H1 (cell line): Measurements from ENCODE around the gene WASHC4. TPM values are rescaled to one million over a fixed set of nuclear protein-coding genes. Genes with fewer than 3 reads are reported as not detected.

Experiments used
- CTCF ChIA-PET: fragments of 300-600 bp; sonication (Branson Sonifier 250); formaldehyde crosslinking; loops from one replicate; lab custom pipeline; 2021; ENCODE audit not compliant: partially characterized antibody; lab: Charles Lee
- POLR2A ChIA-PET: fragments of 300-600 bp; sonication (Branson Sonifier 250); formaldehyde crosslinking; loops from one replicate; lab custom pipeline; 2021; ENCODE audit warnings: inconsistent platforms; ENCODE audit not compliant: partially characterized antibody; lab: Charles Lee
- DNase-seq, 2 experiments: peaks; one replicate each; pipeline versions ENCODE4 v3.0.0 to v3.0.0-alpha.2; 2010 to 2022; ENCODE audit warnings: low spot score in 2 of 2, low read depth in 1 of 2, mixed read lengths in 1 of 2
- FAIRE-seq: peaks from 2 replicates; lab custom pipeline; 2011; peaks lifted over from hg19 to GRCh38; lab: Jason Lieb, UNC
- H2AFZ ChIP-seq: 2 replicates; pipeline ENCODE4 v1.8.1; 2012; ENCODE audit warnings: low read length, inconsistent platforms
- H2AK5ac ChIP-seq: 2 replicates; pipeline ENCODE4 v1.6.1; 2013; ENCODE audit warnings: low read depth, low read length
- H2BK120ac ChIP-seq: replicated peaks from 2 replicates; pipeline ENCODE3; 2013; ENCODE audit warnings: low read depth, low read length, inconsistent platforms
- H2BK12ac ChIP-seq: 2 replicates; pipeline ENCODE4 v1.6.1; 2013; ENCODE audit warnings: low read depth, low read length
- H2BK15ac ChIP-seq: 2 replicates; pipeline ENCODE4 v1.6.1; 2013; ENCODE audit warnings: low read length
- H2BK20ac ChIP-seq: 2 replicates; pipeline ENCODE4 v1.6.1; 2013; ENCODE audit warnings: low read length
- H2BK5ac ChIP-seq: 2 replicates; pipeline ENCODE4 v1.6.1; 2013; ENCODE audit warnings: low read depth, low read length
- H3K14ac ChIP-seq: 2 replicates; pipeline ENCODE4 v1.6.1; 2013; ENCODE audit warnings: inconsistent platforms; ENCODE audit not compliant: insufficient read length
- H3K18ac ChIP-seq: 2 replicates; pipeline ENCODE4 v1.6.1; 2013; ENCODE audit warnings: low read length; ENCODE audit errors: extremely low read depth
- H3K23ac ChIP-seq: 2 replicates; pipeline ENCODE4 v1.6.1; 2013; ENCODE audit warnings: inconsistent platforms; ENCODE audit not compliant: insufficient read length
- H3K23me2 ChIP-seq: 2 replicates; pipeline ENCODE4 v1.6.1; 2013; ENCODE audit warnings: low read depth, low read length
- H3K27ac ChIP-seq: 2 replicates; pipeline ENCODE4 v1.6.1; 2011; ENCODE audit warnings: low read depth, low read length, inconsistent platforms
- H3K27me3 ChIP-seq, 4 experiments: replicated peaks in 1 of 4; 1 replicate in 1 of 4; 2 replicates in 3 of 4; pipeline versions ENCODE4 v1.6.1 to v1.8.1; 2011 to 2013; ENCODE audit warnings: low read length in 3 of 4, mild to moderate bottlenecking in 3 of 4, inconsistent platforms in 2 of 4, mixed read lengths in 2 of 4, moderate library complexity in 1 of 4; ENCODE audit not compliant: control insufficient read depth in 3 of 4, insufficient read depth in 3 of 4; ENCODE audit errors: extremely low read depth in 1 of 4
- H3K36me3 ChIP-seq, 4 experiments: 2 replicates each; pipeline versions ENCODE4 v1.6.1 to v1.8.1; 2011 to 2013; ENCODE audit warnings: mild to moderate bottlenecking in 4 of 4, low read length in 3 of 4, moderate library complexity in 2 of 4, control low read depth in 1 of 4, inconsistent platforms in 1 of 4; ENCODE audit not compliant: insufficient read depth in 4 of 4, control insufficient read depth in 2 of 4
- H3K4ac ChIP-seq: replicated peaks from 2 replicates; pipeline ENCODE3; 2013; ENCODE audit warnings: low read length, low read depth, mixed read lengths, inconsistent platforms; ENCODE audit not compliant: insufficient read length
- H3K4me1 ChIP-seq, 4 experiments: replicated peaks in 1 of 4; 1 replicate in 1 of 4; 2 replicates in 3 of 4; pipeline versions ENCODE4 v1.6.1 to v1.8.1; 2011 to 2013; ENCODE audit warnings: low read length in 3 of 4, inconsistent platforms in 2 of 4, mixed read lengths in 1 of 4; ENCODE audit not compliant: insufficient read depth in 4 of 4, control insufficient read depth in 3 of 4
- H3K4me2 ChIP-seq, 2 experiments: 2 replicates each; pipeline versions ENCODE4 v1.6.1 to v1.8.1; 2011 to 2013; ENCODE audit warnings: low read depth in 2 of 2, low read length in 2 of 2, control low read depth in 1 of 2, inconsistent platforms in 1 of 2, mild to moderate bottlenecking in 1 of 2; ENCODE audit not compliant: insufficient read depth in 1 of 2
- H3K4me3 ChIP-seq, 4 experiments: fragments of 200-600, 300-600 bp in 1 of 4; sonication (generic), shearing (Covaris generic), sonication (Bioruptor Twin) in 1 of 4; 2 replicates each; pipeline versions ENCODE4 v1.5.1 to v1.8.1; 2011 to 2016; ENCODE audit warnings: low read length in 4 of 4, low read depth in 3 of 4, control low read depth in 2 of 4, inconsistent platforms in 2 of 4, mild to moderate bottlenecking in 2 of 4, mixed read lengths in 1 of 4, moderate library complexity in 1 of 4; ENCODE audit not compliant: insufficient read depth in 2 of 4; ENCODE audit errors: extremely low read depth in 1 of 4
- H3K56ac ChIP-seq: replicated peaks from 2 replicates; pipeline ENCODE3; 2013; ENCODE audit warnings: low read depth, mild to moderate bottlenecking, mixed read lengths, low read length, inconsistent platforms; ENCODE audit not compliant: insufficient read length
- H3K79me1 ChIP-seq: 2 replicates; pipeline ENCODE4 v1.6.1; 2013; ENCODE audit warnings: low read depth, low read length, control low read depth
- H3K79me2 ChIP-seq, 2 experiments: 2 replicates each; pipeline versions ENCODE4 v1.6.1 to v1.8.1; 2012 to 2013; ENCODE audit warnings: low read length in 2 of 2, mild to moderate bottlenecking in 2 of 2, inconsistent platforms in 1 of 2; ENCODE audit not compliant: insufficient read depth in 2 of 2, control insufficient read depth in 1 of 2
- H3K9ac ChIP-seq, 4 experiments: replicated peaks in 1 of 4; 1 replicate in 1 of 4; 2 replicates in 3 of 4; pipeline versions ENCODE4 v1.6.1 to v1.8.1; 2011 to 2013; ENCODE audit warnings: low read depth in 3 of 4, low read length in 3 of 4, control low read depth in 2 of 4, mild to moderate bottlenecking in 2 of 4, moderate library complexity in 2 of 4, inconsistent platforms in 1 of 4; ENCODE audit errors: extremely low read depth in 1 of 4
- H3K9me3 ChIP-seq, 2 experiments: 2 replicates each; pipeline versions ENCODE4 v1.6.1 to v1.8.1; 2012 to 2013; ENCODE audit warnings: mild to moderate bottlenecking in 2 of 2, moderate library complexity in 2 of 2, control low read depth in 1 of 2, inconsistent platforms in 1 of 2, low read depth in 1 of 2, low read length in 1 of 2, mixed read lengths in 1 of 2; ENCODE audit not compliant: insufficient read depth in 2 of 2
- H4K20me1 ChIP-seq, 2 experiments: replicated peaks in 1 of 2; 2 replicates each; pipeline versions ENCODE3 to v1.8.1; 2011 to 2013; ENCODE audit warnings: inconsistent platforms in 2 of 2, low read length in 2 of 2, mild to moderate bottlenecking in 1 of 2; ENCODE audit not compliant: insufficient read depth in 2 of 2, control insufficient read depth in 1 of 2
- H4K5ac ChIP-seq: 2 replicates; pipeline ENCODE4 v1.6.1; 2013; ENCODE audit warnings: low read length, low read depth, mixed read lengths, inconsistent platforms; ENCODE audit not compliant: insufficient read length
- H4K8ac ChIP-seq: 2 replicates; pipeline ENCODE4 v1.8.0; 2013; ENCODE audit warnings: mild to moderate bottlenecking, moderate library complexity, low read length, inconsistent platforms; ENCODE audit not compliant: insufficient read depth; ENCODE audit errors: extremely low read depth
- H4K91ac ChIP-seq: replicated peaks from 2 replicates; pipeline ENCODE3; 2013; ENCODE audit warnings: low read length, mixed read lengths, inconsistent platforms; ENCODE audit not compliant: insufficient read length
- HDAC2 ChIP-seq, 2 experiments: fragments of 300-600 bp in 1 of 2; sonication (generic) in 1 of 2; IDR thresholded peaks; 2 replicates each; pipeline ENCODE4 v1.6.1; 2011 to 2012; ENCODE audit warnings: low read depth in 2 of 2, low read length in 2 of 2, mild to moderate bottlenecking in 2 of 2, moderate library complexity in 2 of 2, borderline replicate concordance in 1 of 2, inconsistent platforms in 1 of 2
- KDM1A ChIP-seq: fragments of 200-600, 300-600 bp; sonication (generic); IDR thresholded peaks from 2 replicates; pipeline ENCODE4 v1.7.1; 2016; ENCODE audit warnings: mild to moderate bottlenecking, low read length, borderline replicate concordance
- SAP30 ChIP-seq: fragments of 300-600 bp; sonication (generic); IDR thresholded peaks from 2 replicates; pipeline ENCODE4 v1.7.1; 2012; ENCODE audit warnings: low read length, moderate library complexity, mild to moderate bottlenecking, inconsistent platforms; ENCODE audit not compliant: insufficient read depth, insufficient replicate concordance
- SRF ChIP-seq: IDR thresholded peaks from 2 replicates; pipeline ENCODE4 v1.6.1; 2011; ENCODE audit warnings: mild to moderate bottlenecking, low read depth, low read length, moderate library complexity
- WGBS, 2 experiments: shearing (Covaris generic) in 1 of 2; methylation state at CpG; one replicate each; pipeline versions ENCODE4 v1.1.6 to v1.1.7; 2013 to 2015; ENCODE audit warnings: low lambda C conversion rate in 2 of 2, mixed read lengths in 2 of 2, inconsistent platforms in 1 of 2, low coverage in 1 of 2, missing lambda C conversion rate in 1 of 2; ENCODE audit not compliant: insufficient replicate concordance in 2 of 2, insufficient coverage in 1 of 2, insufficient read length in 1 of 2; ENCODE audit errors: extremely low coverage in 1 of 2, missing lambda C conversion rate in 1 of 2; 5-methylcytosine and 5-hydroxymethylcytosine counted together
- polyA plus RNA-seq, 7 experiments: library from polyadenylated mRNA; depleted of rRNA in 3 of 7; stranded (reverse) in 5 of 7; unstranded in 2 of 7; fragments of >200 nt in 5 of 7; fragments of 200-250 nt in 2 of 7; gene quantifications; 1 replicate in 5 of 7; 2 replicates in 1 of 7; 4 replicates in 1 of 7; pipeline versions ENCODE4 v1.2.1 to v1.2.3, GENCODE V29; 2011 to 2013; ENCODE audit warnings: missing spikeins in 2 of 7, mixed read lengths in 2 of 7
- total RNA-seq: library from RNA; stranded (reverse); fragmentation: NEBNext Ultra II Directional; extraction: Animal tissue kit (Norgen Biotek cat#: 25700); gene quantifications from 2 replicates; pipeline ENCODE4 v1.2.1, GENCODE V29; 2021

WASHC4 gene
- total and polyA plus RNA-seq, 2 of the 8 experiments (the other 6 are each of a cell fraction or from before 2014, with no cell fraction given), result 13.0 to 38.5 TPM

DNA sequence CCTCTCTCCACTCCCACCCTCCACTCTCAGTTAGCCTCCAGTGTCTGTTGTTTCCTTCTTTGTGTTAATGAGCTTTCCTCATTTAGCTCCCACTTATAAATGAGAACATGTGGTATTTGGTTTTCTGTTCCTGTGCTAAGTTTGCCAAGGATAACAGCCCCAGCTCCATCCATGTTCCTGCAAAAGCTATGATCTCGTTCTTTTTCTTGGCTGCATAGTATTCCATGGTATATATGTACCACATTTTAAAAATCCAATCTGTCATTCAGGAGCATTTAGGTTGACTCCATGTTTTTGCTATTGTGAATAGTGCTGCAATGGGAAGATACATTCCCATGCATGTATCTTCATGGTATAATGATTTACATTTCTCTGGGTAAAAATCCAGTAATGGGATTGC lies 2.8 kb upstream of the WASHC4 start:
- no peak overlapping the region for H3K56ac ChIP-seq
- H4K20me1 ChIP-seq, result no peaks in the 10 kb centered on the region
- no peak overlapping the region for H2BK5ac ChIP-seq
- H3K9ac ChIP-seq, result no peak overlapping the region
- ChIA-PET CTCF (no interaction called here), POLR2A (interaction anchor here (1.2 to 1.5 kb wide), 2 partner anchors 12 to 21 kb away, joined by 3 to 4 read pairs; no protein-coding TSS in a partner anchor)
- H3K79me2 ChIP-seq, result peaks cover 8 to 18% of the 10 kb centered on the region in 2 experiments; a peak in 3 of 4 replicates
- no peaks in the 10 kb centered on the region for H3K79me1 ChIP-seq
- 81% methylated on average over 1 of the region's 1 CpG; no CpG with 5 or more reads in 1 of the 2 experiments for WGBS, 2 experiments
- H4K8ac ChIP-seq, result no peak overlapping the region
- no peak overlapping the region for H3K23ac ChIP-seq
- peaks cover 3% of the 10 kb centered on the region for H3K23me2 ChIP-seq
- H3K36me3 ChIP-seq, result no peaks in the 10 kb centered on the region
- H3K9me3 ChIP-seq, result peaks cover 0 to 3% of the 10 kb centered on the region in 2 experiments; a peak in 1 of 4 replicates
- H3K18ac ChIP-seq, result no peak overlapping the region
- no peak overlapping the region for H4K5ac ChIP-seq
- no peaks in the 10 kb centered on the region for H3K27me3 ChIP-seq
- no peak overlapping the region for H2BK120ac ChIP-seq
- H3K27ac ChIP-seq, result no peak overlapping the region
- no peak overlapping the region for H3K4me3 ChIP-seq
- no peak overlapping the region for H2BK15ac ChIP-seq
- no peak overlapping the region for H2AK5ac ChIP-seq
- no peak overlapping the region for H2BK12ac ChIP-seq
- no peak overlapping the region for H2BK20ac ChIP-seq
- H2AFZ ChIP-seq, result no peak overlapping the region
- H3K14ac ChIP-seq, result no peak overlapping the region
- H4K91ac ChIP-seq, result no peak overlapping the region
- H3K4me1 ChIP-seq, result peaks cover 0 to 3% (median 2%) of the 10 kb centered on the region in 4 experiments; a peak in 4 of 7 replicates
- FAIRE-seq (no peak), DNase-seq (no peak)
- no peak overlapping the region for H3K4me2 ChIP-seq
- no peak overlapping the region for H3K4ac ChIP-seq
- peak in 1 of 2 experiments; percentile 47; a peak in 1 of 4 replicates for TF ChIP-seq HDAC2 (IDR thresholded peaks at IDR 0.05; ENCODE audit: borderline replicate concordance in 1 of 2, low read depth in 2 of 2, low read length in 2 of 2)
- TF ChIP-seq KDM1A, result peak; percentile 84
- TF ChIP-seq SAP30, result no peak
- no peak for TF ChIP-seq SRF
